ENCODE results near the gene BACE2. TPM values are rescaled to one million over a fixed set of nuclear protein-coding genes. Genes with fewer than 3 reads are reported as not detected.
A peak's percentile ranks its signal among the peaks of the same experiment; 100 is the strongest.

Gene BACE2
- total RNA-seq, 1 donor from 2014 or later = 16.0 TPM

GRCh38 chr21:41164981-41165655 lies 2.8 kb upstream of the BACE2 start:
- H3K9me3 ChIP-seq (replicated peaks) = no peaks in the 10 kb centered on the region
- no peaks in the 10 kb centered on the region for H3K27me3 ChIP-seq (ENCODE audit: low read depth)
- no peak overlapping the region for H3K4me3 ChIP-seq
- H3K36me3 ChIP-seq = no peaks in the 10 kb centered on the region
- no peak for DNase-seq
- intact Hi-C loops (cut with micrococcal nuclease) = no loop called here
- TF ChIP-seq, protein P1, sequence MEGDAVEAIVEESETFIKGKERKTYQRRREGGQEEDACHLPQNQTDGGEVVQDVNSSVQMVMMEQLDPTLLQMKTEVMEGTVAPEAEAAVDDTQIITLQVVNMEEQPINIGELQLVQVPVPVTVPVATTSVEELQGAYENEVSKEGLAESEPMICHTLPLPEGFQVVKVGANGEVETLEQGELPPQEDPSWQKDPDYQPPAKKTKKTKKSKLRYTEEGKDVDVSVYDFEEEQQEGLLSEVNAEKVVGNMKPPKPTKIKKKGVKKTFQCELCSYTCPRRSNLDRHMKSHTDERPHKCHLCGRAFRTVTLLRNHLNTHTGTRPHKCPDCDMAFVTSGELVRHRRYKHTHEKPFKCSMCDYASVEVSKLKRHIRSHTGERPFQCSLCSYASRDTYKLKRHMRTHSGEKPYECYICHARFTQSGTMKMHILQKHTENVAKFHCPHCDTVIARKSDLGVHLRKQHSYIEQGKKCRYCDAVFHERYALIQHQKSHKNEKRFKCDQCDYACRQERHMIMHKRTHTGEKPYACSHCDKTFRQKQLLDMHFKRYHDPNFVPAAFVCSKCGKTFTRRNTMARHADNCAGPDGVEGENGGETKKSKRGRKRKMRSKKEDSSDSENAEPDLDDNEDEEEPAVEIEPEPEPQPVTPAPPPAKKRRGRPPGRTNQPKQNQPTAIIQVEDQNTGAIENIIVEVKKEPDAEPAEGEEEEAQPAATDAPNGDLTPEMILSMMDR (IDR thresholded peaks at IDR 0.05; ENCODE audit: borderline replicate concordance) = no peak
- peak overlapping the region; percentile 18 for H3K27ac ChIP-seq (replicated peaks)
- H3K4me1 ChIP-seq = peaks cover 29% of the 10 kb centered on the region

- DNase-seq = peak; percentile 37
- H3K4me3 ChIP-seq = peak overlapping the region; percentile 87
- TF ChIP-seq, protein P1 (IDR thresholded peaks at IDR 0.05; ENCODE audit: borderline replicate concordance) = no peak
- intact Hi-C loops (cut with micrococcal nuclease) = no loop called here
- H3K27ac ChIP-seq (replicated peaks) = peak overlapping the region; percentile 92
- H3K9me3 ChIP-seq (replicated peaks) = no peaks in the 10 kb centered on the region
- no peaks in the 10 kb centered on the region for H3K27me3 ChIP-seq (ENCODE audit: low read depth)
- H3K36me3 ChIP-seq = no peaks in the 10 kb centered on the region
- peaks cover 44% of the 10 kb centered on the region for H3K4me1 ChIP-seq
These were observed 1.1 kb upstream of the BACE2 start for GRCh38 chr21:41166884-41167283.

DNA sequence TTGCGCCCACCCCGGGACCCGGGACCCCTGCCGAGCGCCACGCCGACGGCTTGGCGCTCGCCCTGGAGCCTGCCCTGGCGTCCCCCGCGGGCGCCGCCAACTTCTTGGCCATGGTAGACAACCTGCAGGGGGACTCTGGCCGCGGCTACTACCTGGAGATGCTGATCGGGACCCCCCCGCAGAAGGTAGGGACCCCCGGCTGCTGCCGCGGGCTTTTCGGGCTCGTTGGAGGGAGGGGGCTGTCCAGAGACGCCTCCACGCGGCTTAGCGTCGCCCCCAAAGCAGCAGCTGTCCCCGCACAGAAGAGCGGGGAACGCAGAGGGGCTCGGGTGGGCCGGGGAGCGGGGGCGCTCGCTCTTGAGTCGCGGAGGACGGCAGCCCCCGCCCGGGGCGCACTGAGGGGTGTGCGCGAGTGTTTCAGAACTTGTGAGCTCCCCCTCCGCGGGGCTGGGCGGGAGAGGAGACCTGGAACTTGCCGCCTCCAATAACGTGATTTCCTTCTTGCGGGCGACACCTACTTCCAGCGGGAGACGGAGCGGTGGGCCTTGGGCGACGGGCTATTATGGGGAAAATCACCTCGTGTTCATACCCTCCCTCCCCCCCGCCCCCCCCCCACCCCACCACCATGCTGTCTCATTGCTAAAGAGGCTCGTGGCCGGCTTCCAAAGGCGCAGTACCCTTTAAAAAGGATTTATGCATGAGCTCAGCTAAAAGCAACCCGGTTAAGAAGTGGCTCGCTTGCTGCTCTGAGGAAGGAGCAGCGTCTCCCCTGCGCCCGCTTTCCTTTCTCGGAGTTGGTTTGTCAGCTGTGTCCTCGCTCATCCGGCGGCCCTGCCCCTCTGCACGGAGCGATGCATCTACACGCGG lies 664 bp downstream of the BACE2 start:
- TF ChIP-seq, protein P1 (IDR thresholded peaks at IDR 0.05; ENCODE audit: borderline replicate concordance) = no peak
- peak; percentile 42 for DNase-seq
- H3K4me1 ChIP-seq = peaks cover 57% of the 10 kb centered on the region
- H3K9me3 ChIP-seq (replicated peaks) = no peaks in the 10 kb centered on the region
- peak overlapping the region; percentile 92 for H3K27ac ChIP-seq (replicated peaks)
- no peaks in the 10 kb centered on the region for H3K36me3 ChIP-seq
- H3K27me3 ChIP-seq (ENCODE audit: low read depth) = no peaks in the 10 kb centered on the region
- intact Hi-C loops (cut with micrococcal nuclease) = no loop called here
- peak overlapping the region; percentile 87 for H3K4me3 ChIP-seq

GRCh38 chr21:41169258-41169576 lies 1.3 kb downstream of the BACE2 start:
- intact Hi-C loops (cut with micrococcal nuclease) = no loop called here
- Histone ChIP-seq H3K27ac (replicated peaks) (peak overlapping the region; percentile 92), H3K4me1 (peaks cover 57% of the 10 kb centered on the region), H3K27me3 (ENCODE audit: low read depth) (no peaks in the 10 kb centered on the region), H3K36me3 (no peaks in the 10 kb centered on the region), H3K9me3 (replicated peaks) (no peaks in the 10 kb centered on the region), H3K4me3 (peak overlapping the region; percentile 87)
- no peak for DNase-seq
- TF ChIP-seq, protein P1 (IDR thresholded peaks at IDR 0.05; ENCODE audit: borderline replicate concordance) = no peak

GRCh38 chr21:41169701-41170100 lies 1.7 kb downstream of the BACE2 start:
- Histone ChIP-seq H3K27me3 (ENCODE audit: low read depth) (no peaks in the 10 kb centered on the region), H3K9me3 (replicated peaks) (no peaks in the 10 kb centered on the region), H3K4me1 (peaks cover 57% of the 10 kb centered on the region), H3K36me3 (no peaks in the 10 kb centered on the region), H3K4me3 (peak overlapping the region; percentile 87), H3K27ac (replicated peaks) (no peak overlapping the region)
- intact Hi-C loops (cut with micrococcal nuclease) = no loop called here
- no peak for DNase-seq
- TF ChIP-seq, protein P1 (IDR thresholded peaks at IDR 0.05; ENCODE audit: borderline replicate concordance) = no peak

All from left ventricle myocardium inferior (tissue), 1 donor.